Activated T-helper 1 cell treated with anti-CD3 and anti-CD28 coated beads, Interleukin-2, amount 50 U/mL, for 16 hours (primary cell): ENCODE measurements around the gene CLDN5.
"Not testable (repeated sequence)": the region's sequence is repeated elsewhere in the genome, so short reads cannot be mapped to it uniquely, and the experiment has no call there.

Source experiments
- DNase-seq, 2 donors: peaks; one replicate each; pipeline ENCODE4 v3.0.0-alpha.2; 2020; ENCODE audit warnings: low read depth in 1 of 2, low spot score in 1 of 2

Gene CLDN5

GRCh38 chr22:19548427-19548826 lies 24.2 kb upstream of the CLDN5 start:
- DNase-seq = not testable (repeated sequence)

DNA sequence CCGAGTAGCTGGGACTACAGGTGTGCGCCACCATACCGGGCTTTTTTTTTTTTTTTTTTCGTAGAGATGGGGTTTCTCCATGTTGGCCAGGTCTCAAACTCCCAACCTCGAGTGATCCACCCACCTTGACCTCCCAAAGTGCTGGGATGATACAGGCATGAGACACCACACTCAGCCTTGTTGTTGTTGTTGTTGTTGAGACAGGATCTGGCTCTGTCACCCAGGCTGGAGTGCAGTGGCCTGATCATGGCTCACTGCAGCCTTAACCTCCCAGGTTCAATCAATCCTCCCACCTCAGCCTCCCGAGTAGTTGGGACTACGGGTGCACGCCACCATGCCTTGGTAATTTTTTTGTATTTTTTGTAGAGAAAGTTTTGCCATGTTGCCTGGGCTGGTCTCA lies 23.4 kb upstream of the CLDN5 start:
- DNase-seq = no peak

GRCh38 chr22:19546680-19547079 lies 22.5 kb upstream of the CLDN5 start:
- DNase-seq = no peak

DNA sequence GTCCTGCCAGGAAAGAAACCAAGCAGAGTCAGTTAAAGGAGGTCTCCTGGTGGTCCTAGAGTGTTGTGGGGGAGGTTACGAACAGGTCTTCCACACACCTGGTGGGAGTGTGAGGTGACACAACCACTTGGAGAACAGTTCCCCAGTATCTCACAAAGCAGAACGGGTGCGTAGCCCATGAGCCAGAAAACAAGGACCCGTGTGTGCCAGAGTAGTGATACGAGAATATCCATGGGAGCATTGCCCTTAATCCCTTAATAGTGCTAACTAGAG lies 21.7 kb upstream of the CLDN5 start:
- DNase-seq = no peak

DNA sequence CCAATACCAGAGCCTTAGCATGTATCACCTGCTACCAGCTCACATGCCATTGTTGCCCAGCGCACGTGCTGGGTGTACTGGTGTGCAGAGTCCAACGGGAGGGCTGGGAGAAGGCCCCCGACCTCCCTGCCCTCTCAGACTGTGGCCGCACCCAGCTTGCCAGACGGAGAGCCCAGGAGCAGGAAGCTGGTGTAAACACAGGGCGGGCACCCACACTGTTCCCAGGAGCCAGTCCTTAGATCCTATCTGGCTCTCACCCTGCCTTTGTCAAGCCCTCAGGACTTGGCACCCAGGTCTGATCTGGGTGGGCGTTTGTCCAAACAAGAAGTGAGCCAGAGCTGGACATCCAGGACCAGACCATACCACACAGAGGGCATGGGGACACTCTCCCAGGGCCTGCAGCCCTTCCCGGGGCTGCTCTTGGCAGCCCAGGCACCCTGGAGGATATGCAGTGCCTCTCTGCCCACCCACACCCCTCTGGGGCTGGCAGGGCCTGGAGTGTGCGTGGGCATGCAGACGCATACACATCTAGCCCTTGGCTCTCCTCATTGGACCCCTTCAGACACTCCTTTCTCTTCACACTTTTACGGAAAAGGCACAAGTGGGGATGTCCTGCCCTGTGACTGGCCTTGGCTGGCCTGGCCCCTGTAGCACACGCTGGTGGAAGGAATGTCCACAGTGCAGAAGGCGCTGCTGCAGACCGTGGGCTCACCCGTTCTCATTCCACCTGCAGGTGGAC lies 19.9 kb upstream of the CLDN5 start:
- no peak for DNase-seq

DNA sequence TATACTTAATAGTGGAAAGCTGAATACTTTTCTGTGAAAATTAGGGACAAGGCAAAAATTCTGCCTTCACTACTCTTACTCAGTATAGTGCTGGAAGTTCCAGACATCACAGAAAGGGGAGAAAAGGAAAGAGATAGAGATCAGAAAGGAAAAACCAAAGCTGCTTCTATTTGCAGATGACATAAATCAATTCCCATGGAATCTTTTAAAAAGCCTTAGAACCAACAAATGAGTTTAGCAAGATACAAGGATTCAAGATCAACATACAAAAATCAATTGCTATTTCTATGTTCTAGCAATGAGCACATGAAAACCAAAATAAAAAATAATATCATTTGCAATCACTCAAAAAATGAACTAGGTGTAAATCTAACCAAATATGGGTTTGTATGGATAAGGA lies 16.2 kb upstream of the CLDN5 start:
- DNase-seq = no peak

DNA sequence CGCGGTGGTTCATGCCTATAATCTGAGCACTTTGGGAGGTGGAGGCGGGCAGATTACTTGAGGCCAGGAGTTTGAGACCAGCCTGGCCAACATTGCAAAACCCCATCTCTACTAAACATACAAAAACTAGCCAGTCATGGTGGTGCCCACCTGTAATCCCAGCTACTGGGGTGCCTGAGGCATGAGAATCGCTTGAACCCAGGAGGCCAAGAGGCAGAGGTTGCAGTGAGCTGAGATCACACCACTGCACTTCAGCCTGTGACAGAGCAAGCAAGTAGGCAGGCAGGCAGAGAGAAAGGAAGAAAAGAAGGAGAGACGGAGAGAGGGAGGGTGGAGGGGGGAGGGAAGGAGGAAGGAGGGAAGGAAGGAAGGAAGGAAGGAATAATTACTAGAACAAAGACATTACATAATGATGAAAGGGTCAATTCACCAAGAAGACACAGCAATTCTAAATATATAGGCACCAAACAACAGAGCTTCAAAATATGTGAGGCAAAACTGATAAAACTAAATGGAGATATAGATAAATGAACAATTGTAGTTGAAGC lies 13.8 kb upstream of the CLDN5 start:
- DNase-seq = no peak

DNA sequence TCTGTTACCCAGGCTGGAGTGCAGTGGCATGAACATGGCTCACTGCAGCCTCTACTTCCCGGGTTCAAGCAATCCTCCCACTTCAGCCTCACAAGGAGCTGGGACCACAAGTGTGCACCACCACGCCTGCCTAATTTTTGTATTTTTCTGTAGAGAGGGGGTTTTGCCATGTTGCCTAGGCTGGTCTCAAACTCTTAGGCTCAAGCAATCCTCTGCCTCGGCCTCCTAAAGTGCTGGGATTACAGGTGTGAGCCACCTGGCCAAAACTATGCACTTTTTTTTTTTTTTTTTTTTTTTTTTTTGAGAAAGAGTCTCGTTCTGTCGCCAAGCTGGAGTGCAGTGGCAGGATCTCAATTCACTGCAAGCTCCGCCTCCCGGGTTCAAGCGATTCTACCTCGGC lies 12.4 kb upstream of the CLDN5 start:
- no peak for DNase-seq

DNA sequence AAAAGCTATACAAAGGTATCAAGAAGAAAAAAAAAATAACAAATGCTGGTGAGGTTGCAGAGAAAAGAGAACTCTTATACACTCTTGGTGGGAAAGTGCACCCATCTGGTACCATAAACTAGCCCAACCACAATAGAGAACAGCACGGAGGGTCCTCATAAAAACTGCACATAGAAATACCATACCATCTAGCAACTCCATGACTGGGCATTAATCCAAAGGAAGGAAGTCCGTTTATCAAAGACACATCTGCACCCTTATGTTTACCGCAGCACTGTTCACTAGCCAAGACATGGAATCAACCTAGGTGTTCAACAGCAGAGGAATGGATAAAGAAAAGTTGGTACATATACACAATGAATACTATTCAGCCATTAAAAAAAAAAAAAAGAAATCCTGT lies 10.8 kb upstream of the CLDN5 start:
- DNase-seq = no peak

DNA sequence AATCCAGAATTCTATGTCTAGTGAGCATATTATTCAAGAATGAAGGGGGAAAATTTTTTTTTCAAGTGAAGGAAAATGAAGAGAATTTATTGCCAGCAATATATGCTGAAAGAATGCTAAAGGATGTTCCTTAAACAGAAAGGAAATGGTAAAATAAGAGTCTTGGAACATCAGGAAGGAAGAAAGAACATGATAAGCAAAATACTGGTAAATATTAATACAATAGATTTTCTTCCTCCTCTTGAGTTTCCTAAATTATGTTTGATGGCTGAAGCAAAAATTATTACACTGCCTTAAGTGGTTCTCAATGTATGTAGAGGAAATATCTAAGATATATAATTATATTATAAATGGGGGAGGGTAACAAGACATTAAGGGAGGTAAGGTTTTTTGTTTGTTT lies 9.6 kb upstream of the CLDN5 start:
- no peak for DNase-seq

GRCh38 chr22:19533049-19533626 lies 8.9 kb upstream of the CLDN5 start:
- DNase-seq = no peak

- not testable (repeated sequence) for DNase-seq
Observed at GRCh38 chr22:19531327-19531726, 7.1 kb upstream of the CLDN5 start.

GRCh38 chr22:19530751-19531150 lies 6.5 kb upstream of the CLDN5 start:
- DNase-seq = no peak

- DNase-seq = no peak
Observed at GRCh38 chr22:19529811-19530210, 5.6 kb upstream of the CLDN5 start.

DNA sequence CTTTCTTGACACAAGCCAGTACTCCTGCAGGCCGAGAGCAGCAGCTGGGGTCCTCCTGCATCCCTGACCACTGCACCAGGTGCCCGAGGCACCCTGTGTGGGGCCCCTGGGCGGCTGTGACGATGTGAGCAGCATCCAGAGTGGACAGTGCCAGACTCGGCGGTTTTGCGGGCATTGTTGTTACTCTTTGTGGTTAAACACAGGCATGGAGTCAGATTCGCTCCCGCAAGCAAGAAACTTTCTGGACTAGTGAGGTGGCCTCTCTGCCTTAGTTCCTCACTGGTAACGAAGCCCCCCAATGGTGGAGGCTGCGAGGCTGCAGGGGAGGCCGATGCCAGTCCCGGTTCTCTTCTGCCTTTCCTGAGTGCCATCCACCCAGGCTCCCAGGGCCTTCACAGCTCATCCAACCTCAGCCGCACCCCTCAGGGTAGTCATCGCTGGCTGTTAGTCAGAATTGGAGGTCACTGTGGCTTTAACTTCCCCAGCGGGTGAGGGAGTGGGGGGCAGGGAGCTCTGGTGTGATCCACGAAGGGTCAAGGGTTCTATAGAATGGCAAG lies 3.7 kb upstream of the CLDN5 start:
- no peak for DNase-seq

DNA sequence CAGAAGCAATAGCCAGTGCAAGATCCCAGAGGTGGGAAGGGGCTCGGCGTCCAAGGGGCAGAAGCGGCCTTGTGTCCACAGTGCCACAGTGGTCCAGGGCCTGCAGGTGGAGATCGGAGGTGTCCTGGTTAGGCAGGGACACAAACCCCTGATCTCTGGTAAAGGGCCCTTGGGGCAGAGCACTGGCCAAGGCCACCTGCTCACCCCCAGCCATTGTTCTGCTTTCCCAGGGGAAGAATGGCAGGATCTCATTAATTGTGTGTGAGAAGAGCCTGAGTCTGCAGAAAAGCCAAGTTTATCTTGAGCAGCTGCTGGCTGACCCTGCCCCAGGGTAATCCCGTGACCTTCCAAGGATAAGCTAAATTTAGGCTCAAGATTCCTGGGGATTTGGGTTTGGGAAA lies 3.1 kb upstream of the CLDN5 start:
- DNase-seq = no peak

DNA sequence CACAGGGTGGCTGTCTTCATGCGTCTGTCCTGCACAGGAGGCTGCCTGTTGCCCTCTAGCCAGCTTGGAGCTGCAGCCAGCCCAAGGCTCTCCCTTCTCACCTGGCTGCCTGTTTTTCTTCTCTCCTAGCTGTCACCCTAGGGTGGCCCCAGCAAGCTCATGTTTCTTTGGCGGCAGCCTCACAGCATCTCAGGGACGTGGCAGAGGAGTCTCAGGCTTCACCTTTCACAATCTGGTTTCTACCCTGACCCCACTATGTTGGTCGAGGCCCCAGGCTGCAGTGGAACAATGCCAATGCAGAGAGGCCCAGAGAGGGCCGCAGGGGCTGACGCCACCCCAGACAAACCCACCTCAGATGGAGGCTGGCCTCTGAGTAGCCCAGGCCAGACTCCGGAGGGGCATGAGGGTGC lies 2.5 kb upstream of the CLDN5 start:
- no peak for DNase-seq

DNA sequence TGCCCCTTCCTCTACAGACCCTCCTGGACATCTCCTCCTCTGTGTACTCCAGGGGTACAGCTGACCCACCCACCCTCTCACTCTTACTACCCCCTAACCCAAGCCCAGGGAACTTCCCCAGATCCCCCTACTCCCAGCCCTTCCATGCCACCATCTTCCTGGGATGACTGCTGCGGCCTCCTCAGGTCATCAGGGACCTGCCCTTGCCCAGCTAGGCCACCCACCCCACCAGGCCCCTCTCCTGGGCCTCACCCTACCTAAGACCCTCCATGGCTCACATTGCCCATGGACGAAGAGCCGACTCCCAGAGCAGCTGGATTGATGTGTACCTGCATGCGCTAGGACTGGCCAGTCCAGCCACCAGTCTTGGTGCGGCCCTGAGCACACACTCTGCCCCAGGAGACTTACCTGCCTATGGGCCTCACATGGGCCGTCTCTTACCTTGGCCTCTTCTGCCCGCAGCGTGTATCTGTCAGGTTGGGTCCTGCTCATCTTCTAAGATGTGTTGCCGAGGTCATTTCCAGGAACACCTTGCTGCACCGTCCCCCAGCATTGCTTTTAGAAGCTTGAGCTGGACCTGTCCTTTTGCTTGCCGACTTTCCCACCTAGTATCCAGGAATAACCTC lies 2.0 kb upstream of the CLDN5 start:
- DNase-seq = no peak

GRCh38 chr22:19525666-19526065 lies 1.5 kb upstream of the CLDN5 start:
- DNase-seq = no peak

DNA sequence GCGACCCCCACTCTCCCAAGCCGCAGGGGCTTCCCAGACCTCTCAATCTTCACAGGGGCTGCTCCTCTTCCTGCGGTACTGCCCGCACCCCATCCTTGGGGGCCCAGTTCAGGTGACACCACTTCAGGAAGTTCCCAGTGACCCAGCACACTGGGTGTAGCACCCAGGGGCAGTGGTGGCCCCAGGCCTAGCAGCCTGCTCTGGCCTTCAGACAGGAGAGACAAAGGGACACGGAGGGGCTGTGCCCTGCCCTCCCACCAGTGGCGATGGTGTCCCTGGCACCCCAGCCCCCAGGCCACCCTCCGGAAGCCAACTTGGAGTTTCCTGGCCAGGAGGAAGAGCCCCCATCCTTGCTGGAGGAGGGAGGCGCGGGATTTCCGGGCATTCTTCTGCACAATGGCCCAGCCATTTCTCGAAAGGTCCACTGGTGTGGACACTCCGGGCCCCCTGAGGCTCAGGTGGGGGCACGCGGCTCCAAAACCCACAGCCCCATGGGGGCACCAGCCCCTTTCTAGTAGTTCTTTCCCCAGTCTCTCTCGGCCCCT lies 978 bp upstream of the CLDN5 start:
- DNase-seq = no peak

GRCh38 chr22:19523240-19524169 lies 705 bp downstream of the CLDN5 start:
- DNase-seq = no peak
